Stimulated activated CD4-positive, alpha-beta T cell treated with anti-CD3 and anti-CD28 coated beads, Interleukin-15, amount 100 ng/mL, for 24 hours (primary cell): ENCODE data around the gene MAP3K8.
"Not testable (repeated sequence)": the region's sequence is repeated elsewhere in the genome, so short reads cannot be mapped to it uniquely, and the experiment has no call there.

Experiments
- DNase-seq: peaks from one replicate; pipeline ENCODE4 v3.0.0-alpha.2; 2020

MAP3K8 gene

GRCh38 chr10:30453764-30454527 is 20.0 kb downstream of the MAP3K8 start:
- DNase-seq: no peak

GRCh38 chr10:30454744-30455510 is 20.9 kb downstream of the MAP3K8 start:
- no peak for DNase-seq

- DNase-seq: no peak
These were observed 21.8 kb downstream of the MAP3K8 start for GRCh38 chr10:30455816-30456215.

DNA sequence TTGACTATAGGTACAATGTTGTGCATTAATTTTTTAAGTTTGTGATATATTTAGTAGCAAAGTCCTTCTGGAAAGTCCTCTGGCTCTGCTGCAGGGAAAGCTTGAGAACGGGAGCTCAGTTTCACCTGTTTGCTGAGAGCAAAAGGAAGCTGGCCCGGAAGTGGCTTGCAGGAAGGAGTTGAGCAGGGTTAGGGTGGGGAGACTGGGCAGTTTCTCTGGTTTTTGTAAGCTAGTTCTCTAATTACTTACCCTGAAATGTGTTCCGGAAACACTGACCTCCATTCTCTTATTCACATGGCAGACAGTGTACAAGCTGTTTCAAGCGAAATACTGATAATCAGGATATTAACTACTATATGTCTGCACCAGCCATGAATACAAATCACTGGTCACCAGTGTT is 22.3 kb downstream of the MAP3K8 start:
- DNase-seq: peak; percentile 30

GRCh38 chr10:30459283-30459682 is 25.3 kb downstream of the MAP3K8 start:
- DNase-seq: no peak

GRCh38 chr10:30460121-30460520 is 26.1 kb downstream of the MAP3K8 start:
- DNase-seq: no peak

DNA sequence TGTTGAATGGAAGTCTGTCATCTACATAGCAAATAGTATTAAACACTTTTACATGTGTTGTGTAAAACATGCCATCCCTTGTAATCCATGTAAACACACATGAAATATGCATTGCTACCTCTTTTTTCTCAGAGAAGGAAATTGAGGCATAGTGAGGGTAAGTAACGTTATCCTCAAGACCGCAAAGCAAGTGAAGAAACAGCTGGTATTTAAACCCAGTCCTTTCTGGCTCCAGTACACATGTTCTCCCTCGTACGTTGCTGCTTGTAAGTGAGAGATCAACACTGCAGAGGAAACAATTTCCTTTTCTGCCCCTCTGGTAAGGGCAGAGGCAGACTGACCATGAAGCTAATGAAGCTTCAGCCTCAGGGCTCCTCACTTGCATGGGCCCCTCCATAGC is 28.5 kb downstream of the MAP3K8 start:
- no peak for DNase-seq

DNA sequence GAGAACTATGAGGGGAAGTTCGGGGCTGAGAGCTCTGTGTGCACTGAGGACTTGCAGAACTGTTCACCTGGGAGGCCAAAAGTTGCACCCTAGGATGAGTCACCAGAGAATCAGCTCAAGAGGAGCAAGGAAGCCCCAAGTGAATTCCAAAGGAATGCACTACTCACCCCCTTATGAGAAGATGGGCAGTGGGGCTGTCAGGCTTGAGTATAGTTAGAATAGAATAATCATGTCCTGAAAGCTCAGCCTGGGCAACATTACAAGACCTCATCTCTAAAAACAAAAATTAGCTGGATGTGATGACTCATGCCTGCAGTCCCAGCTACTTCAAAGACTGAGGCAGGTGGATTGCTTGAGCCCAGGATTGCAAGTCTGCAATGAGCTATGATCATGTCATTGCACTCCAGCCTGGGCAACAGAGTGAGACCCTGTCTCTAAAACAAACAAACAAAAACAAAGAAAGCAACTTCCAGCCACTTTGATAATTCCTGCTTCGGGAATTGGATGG is 30.0 kb downstream of the MAP3K8 start:
- DNase-seq: no peak

DNA sequence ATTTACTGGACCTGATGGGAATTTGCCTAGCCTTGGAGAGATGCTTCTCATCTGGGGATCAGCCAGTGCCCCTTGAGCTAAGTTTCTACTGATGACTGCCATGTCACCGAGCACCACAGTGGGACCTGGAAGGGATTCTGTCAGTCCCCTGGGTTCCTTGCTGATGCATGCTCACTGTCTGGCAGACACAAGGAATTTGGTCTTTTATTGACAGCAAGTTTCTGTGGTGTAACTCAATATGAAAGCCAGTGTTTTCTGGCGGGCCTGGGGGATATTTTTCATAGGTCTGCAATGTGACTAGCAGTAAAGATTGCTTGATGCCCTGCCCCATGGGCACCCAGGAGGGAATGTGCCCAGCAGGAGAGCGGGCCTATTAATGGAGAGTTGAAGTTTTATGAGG is 30.7 kb downstream of the MAP3K8 start:
- no peak for DNase-seq

- no peak for DNase-seq
These were observed 32.5 kb downstream of the MAP3K8 start for GRCh38 chr10:30466445-30466844.

DNA sequence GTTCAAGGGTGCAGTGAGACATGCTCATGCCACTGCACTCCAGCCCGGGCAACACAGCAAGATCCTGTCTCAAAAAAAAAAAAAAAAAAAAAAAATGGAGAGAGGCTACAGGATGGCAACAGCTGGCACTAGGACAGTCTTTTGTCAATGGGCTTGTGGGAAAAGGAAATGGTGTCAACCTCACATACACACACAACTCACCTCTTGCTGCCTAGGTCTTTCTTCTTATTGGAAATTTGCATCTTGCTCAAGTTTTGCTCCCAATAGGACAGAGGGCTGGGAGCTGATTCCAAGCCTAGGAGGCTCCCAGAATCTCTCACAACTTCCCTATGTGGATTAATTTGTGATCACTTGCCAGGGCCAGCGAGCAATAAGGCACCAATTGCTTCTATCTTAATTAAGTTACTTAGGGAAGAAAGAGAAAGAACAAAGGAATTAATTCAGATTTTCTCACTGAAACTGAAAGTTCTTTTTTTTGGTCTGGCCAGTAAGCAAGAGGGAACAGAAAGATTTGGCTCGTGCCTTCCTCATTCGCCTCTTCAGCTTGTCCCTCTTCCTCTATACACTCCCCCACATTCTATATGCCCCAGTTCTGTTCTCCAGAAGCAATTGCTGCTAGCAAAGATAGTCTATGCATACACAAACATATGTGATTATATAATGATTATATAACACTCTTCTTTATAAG is 33.8 kb downstream of the MAP3K8 start:
- no peak for DNase-seq

- DNase-seq: no peak
These were observed 38.6 kb downstream of the MAP3K8 start for GRCh38 chr10:30472414-30473155.

GRCh38 chr10:30475515-30475914 is 41.5 kb downstream of the MAP3K8 start:
- DNase-seq: not testable (repeated sequence)

- no peak for DNase-seq
These were observed 42.6 kb downstream of the MAP3K8 start for GRCh38 chr10:30476511-30477155.

- DNase-seq: not testable (repeated sequence)
These were observed 45.5 kb downstream of the MAP3K8 start for GRCh38 chr10:30479513-30479912.

GRCh38 chr10:30481603-30482002 is 47.6 kb downstream of the MAP3K8 start:
- DNase-seq: no peak

DNA sequence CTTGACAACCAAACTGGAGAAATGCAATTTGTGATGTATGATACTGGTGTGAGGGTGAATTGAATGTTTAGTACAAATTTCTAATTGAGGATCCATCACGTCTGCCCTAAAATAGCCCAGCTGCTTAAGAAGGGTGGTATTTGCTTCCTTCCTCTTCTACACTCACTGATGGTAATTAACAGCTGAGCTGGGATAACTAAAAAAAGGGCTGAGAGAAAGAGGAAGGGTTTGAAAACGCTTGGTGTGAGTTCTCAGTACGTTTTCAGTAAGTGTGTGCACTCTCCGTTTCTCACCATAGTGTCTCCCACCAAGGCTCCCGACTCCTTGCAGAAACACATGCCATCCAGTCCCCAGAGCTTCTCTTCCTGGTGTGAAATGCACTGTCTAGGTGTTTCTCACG is 54.3 kb downstream of the MAP3K8 start:
- no peak for DNase-seq

- no peak for DNase-seq
These were observed 55.4 kb downstream of the MAP3K8 start for GRCh38 chr10:30489346-30489745.

GRCh38 chr10:30490289-30491000 is 56.5 kb downstream of the MAP3K8 start:
- DNase-seq: no peak

GRCh38 chr10:30491204-30491915 is 57.4 kb downstream of the MAP3K8 start:
- no peak for DNase-seq
